GM10266 (cell line): ENCODE measurements around the gene CFAP43.
"Not testable (repeated sequence)": the region's sequence is repeated elsewhere in the genome, so short reads cannot be mapped to it uniquely, and the experiment has no call there.

ENCODE experiments used
- DNase-seq: peaks from one replicate; pipeline ENCODE4 v3.0.0; 2012; ENCODE audit errors: extremely low spot score
- CTCF ChIP-seq: IDR thresholded peaks from 2 replicates; pipeline ENCODE4 v1.5.1; 2012; ENCODE audit warnings: mild to moderate bottlenecking, low read depth; ENCODE audit not compliant: control insufficient read depth, insufficient read depth; ENCODE audit errors: missing control alignments

Gene CFAP43

GRCh38 chr10:104254493-104255310, 22.5 kb upstream of the CFAP43 start, which contains the start of gene GSTO1:
TSS of gene GSTO1 (plus strand) at chr10:104254892. CDS start at chr10:104254929, 37 bp downstream.
- peak; percentile 78 for DNase-seq
- TF ChIP-seq CTCF = no peak

GRCh38 chr10:104253606-104254410, 21.6 kb upstream of the CFAP43 start:
- TF ChIP-seq CTCF = no peak
- no peak for DNase-seq

DNA sequence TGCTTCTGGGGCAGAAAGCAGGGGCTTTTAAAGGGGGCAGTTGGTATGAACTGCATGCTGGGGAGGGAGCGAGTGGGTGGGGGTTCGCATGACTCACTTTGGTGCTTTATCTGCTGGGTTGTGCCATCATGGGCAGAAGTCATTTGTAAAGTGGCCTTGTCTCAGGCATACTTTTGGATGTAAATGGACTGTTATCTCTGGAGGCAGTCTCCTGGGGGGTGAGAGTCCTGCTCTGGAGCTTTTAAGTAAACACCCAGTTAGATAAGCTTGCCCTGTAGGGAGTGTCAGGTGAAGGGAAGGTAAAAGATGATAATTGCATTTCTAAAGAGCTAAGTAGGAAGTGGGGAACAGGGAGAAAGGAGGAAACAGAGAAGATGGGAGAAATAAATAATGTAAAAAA, 20.9 kb upstream of the CFAP43 start:
- TF ChIP-seq CTCF = no peak
- no peak for DNase-seq

DNA sequence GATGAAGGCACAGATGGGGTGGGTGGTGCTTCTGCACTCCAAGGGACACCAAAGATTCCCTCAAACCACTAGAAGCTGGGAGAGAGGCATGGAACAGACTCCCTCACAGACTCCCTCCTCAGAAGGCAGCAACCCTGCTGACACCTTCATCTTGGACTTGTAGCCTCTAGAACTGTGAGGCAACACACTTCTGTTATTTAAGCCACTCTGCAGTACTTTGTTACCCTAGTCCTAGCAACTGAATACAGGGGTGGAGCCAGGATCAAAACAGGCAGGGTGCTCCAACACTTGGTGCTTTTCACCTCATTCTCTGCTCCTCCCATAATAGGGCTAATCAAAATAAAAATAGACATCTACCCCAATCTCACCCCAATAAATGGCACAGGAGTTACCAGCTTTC, 20.2 kb upstream of the CFAP43 start:
- no peak for TF ChIP-seq CTCF
- no peak for DNase-seq

- TF ChIP-seq CTCF = no peak
- DNase-seq = no peak
These were observed 19.3 kb upstream of the CFAP43 start for GRCh38 chr10:104251443-104251842.

DNA sequence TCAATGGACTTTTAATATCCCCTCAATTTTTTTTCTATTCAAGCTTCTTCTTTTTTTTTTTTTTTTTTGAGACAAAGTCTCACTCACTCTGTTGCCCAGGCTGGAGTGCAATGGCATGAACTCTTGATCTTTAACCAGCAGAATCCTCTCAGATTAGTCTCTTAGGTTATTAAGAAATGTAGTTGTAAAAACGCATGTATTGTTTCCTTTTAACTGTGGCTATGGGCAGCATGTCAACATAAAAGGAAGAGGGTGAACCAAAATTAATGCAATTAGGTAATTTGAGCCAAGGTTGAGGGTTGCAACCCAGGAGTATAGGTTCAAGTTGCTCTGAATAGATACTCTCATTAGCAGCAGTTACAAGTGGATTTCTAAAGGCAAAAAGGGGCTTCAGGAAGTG, 18.2 kb upstream of the CFAP43 start:
- TF ChIP-seq CTCF = no peak
- DNase-seq = no peak

GRCh38 chr10:104248931-104249330, 16.8 kb upstream of the CFAP43 start:
- DNase-seq = not testable (repeated sequence)
